ENCODE measurements around the gene THADA.

GRCh38 chr2:43542285-43542933, 53.4 kb downstream of the THADA start:
- TF ChIP-seq CTCF (IDR thresholded peaks at IDR 0.05), result peak; percentile 37 to 72 (median 54)
- TF ChIP-seq POLR2A (IDR thresholded peaks at IDR 0.05), result no peak
- no peak for TF ChIP-seq EP300 (IDR thresholded peaks at IDR 0.05)

All from upper lobe of left lung (tissue), 4 donors.